A172 (cell line): Measurements from ENCODE around the gene PRELID2. TPM values are rescaled to one million over a fixed set of nuclear protein-coding genes. Genes with fewer than 3 reads are reported as not detected.

Experiments used
- DNase-seq: peaks from one replicate; pipeline ENCODE4 v3.0.0-alpha.2; 2015; ENCODE audit warnings: low spot score
- total RNA-seq: library from RNA; depleted of rRNA; stranded (reverse); fragments of >200 nt; shearing (Covaris generic); gene quantifications from 2 replicates; pipeline ENCODE4 v1.2.3, GENCODE V29; 2014

The PRELID2 gene
- total RNA-seq, 1 experiment from 2014 or later: 28.1 TPM

DNA sequence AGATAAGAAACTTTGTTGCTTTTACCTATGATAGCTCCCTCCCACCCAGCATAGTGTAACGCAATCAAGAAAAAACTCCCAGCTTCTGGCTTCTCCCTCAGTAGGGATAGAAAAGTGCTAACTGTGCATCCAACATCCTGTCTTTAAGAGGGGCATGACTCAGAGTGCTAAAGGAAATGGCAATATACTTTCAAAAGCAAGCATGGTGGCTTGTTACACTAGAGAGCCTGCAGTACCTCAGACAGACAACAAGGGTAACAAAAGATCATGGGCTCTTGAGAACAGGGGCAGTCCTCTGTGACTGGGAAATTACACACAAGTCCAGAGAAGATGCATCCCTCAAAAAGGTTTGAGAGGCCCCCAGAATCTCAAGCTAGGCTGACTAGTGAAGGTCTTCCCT is 37.8 kb downstream of the PRELID2 start:
- peak; percentile 72 for DNase-seq

DNA sequence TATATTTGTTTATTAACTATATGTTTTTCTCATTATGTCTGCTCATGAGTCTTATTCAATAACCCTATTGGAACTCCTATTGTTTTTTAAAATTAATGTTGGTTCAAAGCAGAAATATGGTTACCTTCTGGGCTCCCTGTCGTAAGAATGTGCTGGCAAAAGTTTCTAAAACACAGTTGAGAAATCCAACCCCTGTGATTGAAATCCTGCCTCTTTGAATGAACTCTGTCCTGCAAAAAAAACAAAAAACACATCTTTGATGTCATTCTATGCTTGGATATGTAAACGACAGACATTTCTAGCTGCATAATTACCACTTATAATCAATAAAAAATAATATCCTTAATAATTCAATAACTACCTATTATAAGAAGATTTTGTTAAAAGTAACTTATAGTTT is 38.8 kb downstream of the PRELID2 start:
- no peak for DNase-seq

DNA sequence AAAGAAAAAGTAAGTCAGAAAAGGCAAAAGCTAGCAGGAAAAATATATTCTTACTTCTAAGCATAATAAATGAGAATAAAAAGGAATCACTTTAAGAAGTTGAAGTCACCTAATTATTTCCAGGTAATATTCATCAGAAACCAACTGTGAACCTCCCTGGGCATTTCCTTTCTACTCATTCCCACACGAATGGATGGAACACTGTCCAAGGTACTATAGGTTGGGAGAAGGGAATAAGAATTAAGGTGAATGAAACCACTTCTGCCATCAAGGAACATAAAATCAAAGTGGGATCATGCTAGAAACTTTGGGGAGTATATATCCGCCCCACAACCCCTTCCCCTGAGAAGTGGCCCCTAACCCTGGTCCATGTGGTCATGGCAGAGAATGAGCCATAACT is 41.6 kb downstream of the PRELID2 start:
- no peak for DNase-seq

DNA sequence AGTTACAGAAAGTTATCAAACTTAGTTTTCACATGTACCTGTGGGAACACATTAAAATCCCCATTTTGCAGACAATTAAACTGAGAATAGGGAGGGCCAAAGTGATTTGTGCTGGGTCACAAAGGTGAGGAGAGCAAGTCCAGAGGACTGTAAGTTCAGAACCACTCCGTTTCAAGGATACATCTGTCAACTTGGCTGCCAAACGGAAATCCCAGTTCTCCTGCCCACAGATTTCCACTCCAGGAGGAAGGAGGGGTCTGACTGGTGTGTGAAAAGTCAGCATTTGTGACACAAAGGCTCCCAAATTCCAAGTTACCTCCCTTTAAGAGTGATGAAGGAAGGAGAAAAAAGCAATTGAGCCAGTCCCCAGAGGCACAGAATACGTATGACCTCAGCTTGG is 42.3 kb downstream of the PRELID2 start:
- DNase-seq: no peak

DNA sequence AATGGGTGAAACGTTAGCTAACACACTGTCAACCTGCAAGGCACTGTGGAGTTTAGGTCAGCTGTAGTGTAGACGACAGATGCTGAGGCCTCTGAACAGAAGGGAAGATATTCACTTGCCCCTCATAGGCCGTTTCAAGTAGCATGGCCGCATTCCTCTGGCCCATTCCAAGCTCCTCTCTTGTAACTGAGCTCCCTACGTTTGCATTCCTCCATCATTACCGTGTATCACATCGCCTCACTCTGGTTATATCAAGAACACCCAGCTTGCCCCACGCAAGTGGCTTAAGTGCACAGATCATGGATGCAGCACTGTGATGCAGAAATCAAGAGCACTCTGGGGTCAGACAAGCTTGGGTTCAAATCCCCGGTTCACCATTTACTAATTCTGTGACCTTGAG is 43.3 kb downstream of the PRELID2 start:
- DNase-seq: no peak

DNA sequence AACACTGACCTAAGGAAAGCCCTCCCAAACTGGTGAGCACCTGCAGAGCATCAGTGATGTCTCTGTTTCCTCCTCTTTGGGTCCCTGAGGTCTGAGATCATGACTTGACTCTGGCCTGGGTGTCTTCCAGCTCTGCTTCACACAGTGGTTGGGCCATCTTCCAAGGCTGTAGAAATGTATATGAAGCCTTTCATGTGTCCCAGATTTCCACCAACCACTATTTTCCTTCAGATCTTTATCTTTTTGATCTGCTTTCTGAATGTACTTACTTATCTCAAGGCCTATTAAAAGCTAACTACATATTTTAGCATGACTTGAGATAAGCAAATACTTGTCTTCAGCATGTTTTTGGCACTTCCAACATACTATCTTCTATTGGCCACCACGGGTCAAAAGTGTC is 47.1 kb downstream of the PRELID2 start:
- DNase-seq: no peak

DNA sequence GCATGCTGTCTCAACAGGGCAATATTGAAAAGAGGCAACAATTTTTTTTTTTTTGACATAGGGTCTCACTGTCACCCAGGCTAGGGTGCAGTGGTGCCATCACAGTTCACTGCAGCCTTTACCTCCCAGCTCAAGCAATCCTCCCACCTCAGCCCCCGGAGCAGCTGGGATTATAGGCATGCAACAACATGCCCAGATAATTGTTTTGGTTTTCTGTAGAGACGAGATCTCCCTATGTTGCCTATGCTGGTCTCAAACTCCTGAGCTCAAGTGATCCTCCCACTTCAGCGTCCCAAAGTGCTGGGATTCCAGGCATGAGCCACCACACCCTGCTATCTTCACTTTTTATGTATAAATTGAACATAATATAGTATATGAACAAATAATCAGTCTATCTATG is 47.6 kb downstream of the PRELID2 start:
- no peak for DNase-seq

DNA sequence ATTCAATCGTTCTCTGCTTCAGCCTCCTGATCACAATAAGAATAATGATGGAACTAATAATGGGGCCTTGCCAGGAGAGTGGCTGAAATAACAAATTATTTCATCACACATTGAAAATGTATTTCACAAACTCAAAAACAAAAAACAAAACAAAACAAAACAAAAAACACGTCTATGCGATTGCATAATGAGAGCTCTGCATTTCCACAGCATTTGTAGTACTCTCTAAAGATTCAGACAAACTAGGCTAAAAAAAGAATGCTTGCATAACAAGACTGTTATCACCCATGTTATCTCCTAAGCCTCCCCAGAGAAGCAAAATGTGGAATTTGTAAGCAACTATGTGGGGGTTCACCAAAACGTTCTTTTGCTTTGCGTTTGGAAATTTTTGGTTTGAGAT is 48.1 kb downstream of the PRELID2 start:
- no peak for DNase-seq

DNA sequence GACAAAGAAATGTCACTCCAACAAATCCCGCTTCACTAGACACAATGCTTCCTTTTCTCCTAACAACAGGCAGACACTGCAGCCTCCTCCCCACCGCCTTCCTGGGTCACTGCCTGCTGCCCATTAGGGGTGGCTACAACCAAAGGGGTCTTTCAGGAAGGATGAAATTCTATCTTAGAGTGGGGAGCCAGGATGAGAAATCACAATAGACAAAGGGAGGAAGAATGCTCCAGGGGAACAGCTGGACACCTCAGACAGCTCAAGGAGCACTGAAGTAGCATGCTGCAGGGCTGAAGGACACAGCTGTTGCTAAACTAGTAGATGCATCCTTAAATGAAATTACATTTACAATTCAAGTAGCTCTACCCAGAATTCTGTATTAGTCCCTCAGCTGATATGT is 54.2 kb downstream of the PRELID2 start:
- no peak for DNase-seq

DNA sequence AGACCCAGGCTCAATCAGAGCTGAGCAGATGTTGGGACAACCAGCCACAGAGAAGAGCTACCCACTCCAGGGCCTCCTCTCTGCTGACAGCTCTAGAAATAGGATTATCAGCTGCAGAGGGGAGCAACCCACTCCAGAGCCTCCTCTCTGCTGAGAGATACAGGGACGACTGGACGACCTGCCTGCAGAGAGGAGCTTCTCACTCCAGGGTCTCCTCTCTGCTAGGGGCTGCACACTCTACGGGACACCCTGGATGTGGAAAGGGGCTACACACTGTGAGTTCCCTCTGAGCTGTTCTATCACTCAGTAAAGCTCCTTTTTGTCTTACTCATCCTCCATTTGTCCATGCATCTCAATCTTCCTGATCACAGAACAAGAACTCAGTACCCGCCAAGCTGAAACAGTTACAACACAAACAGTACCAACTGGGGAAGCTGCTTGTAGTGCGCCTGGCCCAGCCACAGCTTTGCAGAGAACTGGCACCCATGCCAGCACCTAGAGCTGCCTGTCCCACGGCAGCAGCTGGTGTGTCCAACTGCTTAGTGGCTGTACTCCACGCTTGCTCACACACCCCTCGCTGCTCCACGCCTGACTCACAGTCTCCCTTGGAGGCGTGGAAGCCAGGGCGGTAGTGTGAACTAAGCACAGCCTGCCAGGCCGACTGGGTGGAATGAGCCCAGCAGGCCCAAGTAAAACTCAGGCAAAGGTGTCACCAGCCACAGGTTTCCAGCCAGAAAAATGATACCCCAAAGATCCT is 56.8 kb downstream of the PRELID2 start:
- DNase-seq: no peak

DNA sequence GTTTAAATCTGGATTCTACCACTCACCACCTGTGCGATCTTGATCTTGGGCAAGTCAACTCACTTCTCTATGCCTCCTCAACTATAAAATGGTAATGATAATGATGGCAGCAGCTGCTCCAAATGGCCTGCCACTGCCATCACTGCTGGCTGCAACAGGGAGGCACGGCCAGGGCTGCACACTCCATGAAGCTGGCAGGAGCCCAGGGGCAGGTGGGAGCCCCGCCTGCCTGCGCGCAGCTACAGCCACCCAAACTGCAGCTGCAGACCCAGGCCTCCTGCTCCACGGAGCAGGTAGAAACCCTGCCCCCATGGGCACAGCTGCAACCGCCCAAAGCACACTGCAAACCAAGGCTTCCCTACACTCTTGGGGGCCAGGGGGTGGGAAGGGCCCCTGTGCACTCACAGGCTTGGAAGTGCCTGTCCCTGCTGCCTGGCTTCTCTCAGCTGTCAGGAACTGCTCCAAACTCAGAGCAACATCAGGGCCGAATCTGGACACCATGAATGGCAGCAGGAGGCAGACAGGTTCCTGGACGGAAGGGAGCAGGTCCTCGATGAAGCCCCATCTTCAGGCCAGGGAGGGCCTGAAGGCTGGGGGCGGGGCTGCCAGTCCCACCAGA is 57.6 kb downstream of the PRELID2 start:
- DNase-seq: no peak

DNA sequence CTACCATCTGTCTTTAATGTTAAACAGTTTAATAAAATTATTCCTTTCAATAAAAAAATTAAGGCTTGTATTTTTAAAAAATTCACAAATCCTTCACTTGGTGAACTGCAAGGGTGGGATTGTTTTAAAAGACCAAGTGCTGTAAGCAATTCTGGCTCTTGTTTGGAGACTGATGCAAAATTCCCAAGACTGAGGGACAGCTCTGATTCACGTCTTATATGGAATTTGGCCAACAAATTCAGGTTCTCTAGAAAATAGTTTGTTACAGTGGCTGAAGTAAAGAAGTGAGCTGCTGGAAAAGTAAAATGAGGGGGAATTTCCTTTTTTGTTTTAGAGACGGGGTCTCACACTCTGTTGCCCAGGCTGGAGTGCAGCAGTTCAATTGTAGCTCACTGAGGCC is 58.3 kb downstream of the PRELID2 start:
- peak; percentile 19 for DNase-seq

DNA sequence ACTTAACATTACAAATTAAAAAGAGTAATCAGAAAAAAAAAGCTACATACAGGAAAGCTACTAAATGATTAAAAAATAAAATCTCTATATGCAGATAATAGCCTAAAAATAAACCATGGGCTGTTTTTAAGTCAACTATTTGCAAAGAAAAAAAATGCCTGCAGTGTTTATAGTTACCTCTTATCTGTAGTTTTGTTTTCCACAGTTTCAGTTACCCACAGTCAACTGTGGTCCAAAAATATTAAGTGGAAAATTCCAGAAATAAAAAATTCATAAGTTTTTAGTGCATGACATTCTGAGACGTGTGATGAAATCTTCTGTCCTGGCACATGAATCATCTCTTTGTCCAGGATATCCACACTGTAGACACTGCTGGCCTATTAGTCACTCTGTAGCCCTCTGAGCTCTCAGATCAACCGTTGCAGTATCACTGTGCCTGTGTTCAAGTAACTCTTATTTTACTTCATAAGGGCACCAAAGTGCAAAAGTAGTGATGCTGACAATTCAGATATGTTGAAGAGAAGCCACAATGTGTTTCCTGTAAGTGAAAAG is 59.2 kb downstream of the PRELID2 start:
- DNase-seq: peak; percentile 84

DNA sequence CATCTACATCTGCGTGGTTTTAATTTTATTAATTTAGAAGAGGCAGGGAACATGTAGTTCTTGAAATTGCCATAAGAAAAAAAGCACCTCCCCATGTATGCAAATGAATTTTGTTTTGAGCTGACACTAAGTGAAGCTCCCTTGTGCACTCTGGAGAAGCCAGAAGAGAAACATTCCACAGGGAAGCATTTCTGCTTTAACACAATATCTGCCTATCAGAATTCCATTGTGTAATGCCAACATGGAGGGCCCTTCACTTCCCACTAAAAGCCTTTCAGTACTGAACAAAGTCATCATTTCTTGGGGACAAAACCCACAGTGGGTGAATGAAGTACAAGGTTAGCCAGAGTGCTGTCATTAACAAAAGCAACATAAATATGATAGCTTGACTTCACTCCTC is 59.7 kb downstream of the PRELID2 start:
- no peak for DNase-seq

DNA sequence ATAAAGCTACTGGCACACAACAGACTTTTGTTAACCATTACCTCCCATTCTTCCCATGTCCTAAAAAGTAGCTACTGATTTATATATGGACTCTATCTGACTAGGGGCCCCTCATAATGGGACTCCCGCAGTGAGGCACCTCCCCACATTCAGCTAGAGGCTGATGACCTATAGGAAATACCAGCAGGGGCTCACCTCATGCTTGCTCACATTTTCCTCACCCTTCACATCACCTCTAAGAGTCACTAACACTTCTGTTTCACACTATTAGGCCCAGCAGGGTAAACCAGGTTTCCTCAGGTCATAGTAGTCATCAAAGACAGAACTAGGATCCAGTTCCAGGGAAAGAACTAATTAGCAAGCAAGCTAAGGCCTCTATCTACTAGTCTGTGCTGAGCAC is 60.7 kb downstream of the PRELID2 start:
- no peak for DNase-seq

DNA sequence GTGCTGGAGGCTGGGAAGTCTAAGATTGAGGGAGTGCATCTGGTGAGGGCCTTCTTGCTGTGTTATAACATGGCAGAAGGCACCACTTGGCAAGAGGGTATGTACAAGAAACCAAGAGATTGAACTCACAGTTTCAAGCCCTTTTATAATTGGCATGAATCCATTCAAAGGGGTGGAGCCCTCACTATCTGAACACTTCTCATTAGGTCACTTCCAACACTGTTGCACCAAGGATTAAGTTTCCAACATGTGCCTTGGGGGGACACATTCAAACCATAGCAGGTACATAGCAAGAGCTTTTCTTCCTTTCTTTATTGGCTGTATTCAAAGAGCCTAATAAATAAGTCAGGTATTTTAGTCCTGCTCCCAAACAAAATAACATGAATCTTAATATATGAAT is 62.7 kb downstream of the PRELID2 start:
- no peak for DNase-seq

DNA sequence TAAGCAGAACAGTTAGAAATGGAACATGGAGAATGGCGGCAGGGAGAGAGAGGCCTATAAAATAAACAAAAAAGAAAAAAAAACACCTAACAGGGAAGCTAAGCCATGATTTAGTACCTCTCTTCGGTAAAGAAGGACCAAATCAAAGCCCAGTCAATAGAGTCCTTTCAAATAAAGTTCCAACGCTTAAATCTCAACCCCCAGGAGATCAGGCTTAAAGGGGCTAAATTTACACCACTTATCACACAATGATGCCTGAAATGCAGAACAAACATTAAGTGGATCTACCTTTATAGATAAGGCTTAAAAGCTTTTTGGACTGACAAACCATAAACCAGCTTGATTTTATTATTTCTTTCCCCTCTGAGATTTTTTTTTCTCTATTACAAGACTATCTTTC is 66.3 kb downstream of the PRELID2 start:
- no peak for DNase-seq

DNA sequence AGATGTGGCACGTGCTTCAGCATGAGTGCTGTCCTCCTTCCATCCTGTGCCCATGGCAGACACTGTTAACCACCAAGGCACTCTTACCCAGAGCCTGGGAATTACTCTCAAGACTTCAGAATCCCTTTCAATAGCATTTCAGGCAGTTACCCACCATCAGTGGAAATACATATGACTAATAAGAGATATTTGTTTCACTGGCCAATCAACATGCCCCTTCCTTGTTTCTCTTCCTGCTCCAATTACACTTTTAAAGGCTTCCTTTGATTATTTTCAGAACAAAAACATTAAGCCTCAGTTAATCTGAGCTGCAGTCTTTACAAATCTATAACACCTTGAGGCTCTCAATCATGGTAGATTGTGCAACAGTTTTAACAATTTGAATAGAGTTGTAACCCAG is 70.8 kb downstream of the PRELID2 start:
- no peak for DNase-seq

DNA sequence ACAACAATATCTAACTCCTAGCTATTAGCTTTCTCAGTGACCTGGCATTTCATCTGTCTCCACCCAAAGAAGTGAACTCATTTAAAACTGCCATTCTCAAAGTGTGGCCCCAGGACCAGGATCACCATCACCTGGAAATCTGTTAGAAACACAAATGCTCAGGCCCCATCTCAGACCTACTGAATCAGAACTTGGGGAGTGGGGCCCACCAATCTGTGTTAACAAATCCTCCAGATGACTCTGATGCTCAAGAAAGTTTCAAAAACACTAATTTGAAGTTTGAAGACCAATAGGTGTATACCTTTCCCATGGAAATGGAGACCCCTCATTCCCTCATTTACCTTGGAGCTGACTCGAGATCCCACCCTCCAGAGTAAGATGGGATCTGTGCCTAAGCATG is 72.3 kb downstream of the PRELID2 start:
- DNase-seq: no peak

DNA sequence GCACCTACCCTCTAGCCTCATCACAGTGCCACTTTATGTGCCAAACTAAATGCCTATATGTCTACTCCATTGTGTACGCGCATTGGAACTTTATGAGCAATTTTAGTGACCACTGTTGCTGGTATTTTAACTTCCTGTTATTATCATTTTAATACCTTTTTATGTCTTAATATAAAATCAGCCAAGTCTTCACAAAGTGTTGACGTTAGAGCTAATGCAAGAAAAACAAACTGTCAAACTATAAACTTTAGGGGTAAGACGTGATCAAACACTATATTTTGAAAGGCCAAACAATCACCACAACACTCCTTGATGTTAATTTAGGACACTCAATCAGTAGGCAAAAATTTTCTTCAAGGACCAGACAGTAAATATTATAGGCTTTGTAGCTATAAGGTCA is 73.9 kb downstream of the PRELID2 start:
- no peak for DNase-seq

DNA sequence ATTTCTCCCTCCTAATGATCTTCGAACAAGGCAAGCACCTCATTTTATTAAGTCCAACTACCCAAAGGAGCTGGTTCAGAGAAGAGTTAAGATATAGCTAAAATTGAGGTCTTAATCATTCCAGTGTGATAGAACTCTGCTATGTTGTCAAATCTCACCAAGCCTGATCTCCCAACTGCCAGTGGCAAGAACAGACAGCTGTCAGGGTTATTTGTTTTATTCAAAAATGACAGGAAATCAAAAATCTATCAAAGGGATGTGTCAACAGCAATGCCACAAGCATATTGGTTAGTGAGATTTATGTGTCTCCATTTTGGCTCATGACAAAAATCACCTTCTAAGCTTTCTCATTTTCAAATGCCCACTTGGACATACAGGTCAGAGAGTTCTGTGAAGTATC is 74.5 kb downstream of the PRELID2 start:
- no peak for DNase-seq

DNA sequence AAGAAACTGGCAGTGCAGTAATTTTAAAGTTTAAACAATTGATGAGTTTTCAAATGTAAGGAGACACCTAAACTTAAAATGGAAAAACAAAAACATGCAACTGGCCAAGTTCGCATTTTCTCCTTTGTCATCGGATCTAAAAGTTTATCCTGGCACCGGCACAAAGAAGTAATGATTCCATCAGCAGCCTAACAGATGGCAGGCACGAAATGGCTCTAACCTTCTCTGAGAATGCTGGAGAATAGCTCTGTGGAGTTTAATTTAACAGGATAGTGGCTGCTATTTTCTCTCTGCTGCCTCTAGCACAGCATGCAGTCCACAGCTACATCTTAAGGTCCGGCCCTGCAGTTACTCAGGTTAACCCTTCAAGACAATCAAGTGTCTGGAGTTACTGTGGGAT is 82.2 kb downstream of the PRELID2 start:
- DNase-seq: peak; percentile 26

DNA sequence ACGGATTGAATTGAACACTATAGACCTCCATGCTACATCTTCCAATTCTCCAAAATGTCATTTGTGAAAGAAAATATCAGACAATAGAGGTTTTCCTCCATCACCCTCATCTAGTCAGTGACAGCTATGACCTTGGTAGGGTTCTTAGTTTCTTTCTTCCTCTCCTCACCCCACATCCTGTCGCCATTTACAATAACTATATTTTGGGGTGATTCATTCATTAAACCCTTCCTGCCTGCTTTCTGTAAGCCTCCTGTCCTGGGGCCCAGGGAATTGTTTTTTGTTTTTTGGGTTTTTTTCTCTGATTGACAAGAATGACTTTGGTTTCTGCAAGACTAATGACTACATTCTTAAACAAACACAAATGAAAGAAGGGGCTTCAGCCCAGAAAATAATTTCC is 82.6 kb downstream of the PRELID2 start:
- DNase-seq: peak; percentile 45

DNA sequence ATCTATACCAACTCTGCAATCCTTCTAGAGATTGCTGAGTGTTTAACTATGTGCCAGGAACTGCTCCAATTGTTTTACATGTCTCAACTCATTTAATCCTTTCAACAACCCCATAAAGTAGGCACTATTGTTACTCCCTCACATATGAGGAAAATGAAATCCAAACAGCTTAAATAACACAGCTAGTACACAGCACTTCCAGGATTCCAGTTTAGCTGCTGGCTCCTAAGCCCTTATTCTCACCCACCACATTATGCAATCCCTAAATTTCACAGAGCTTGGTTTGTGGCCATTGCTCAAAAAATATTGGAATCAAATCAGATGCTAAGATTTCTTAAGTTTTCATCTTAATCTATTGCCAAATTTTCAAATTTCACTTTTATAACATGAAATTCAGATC is 84.9 kb downstream of the PRELID2 start:
- DNase-seq: no peak
